HG02798 (cell line): ENCODE measurements around the gene NLRC5.

ENCODE experiments used
- ATAC-seq: cut with Tn5 transposase; IDR thresholded peaks from one replicate; pipeline ENCODE4 v1.9.1; 2021; ENCODE audit warnings: mild to moderate bottlenecking; ENCODE audit not compliant: unreplicated experiment, poor library complexity

Gene NLRC5, protein sequence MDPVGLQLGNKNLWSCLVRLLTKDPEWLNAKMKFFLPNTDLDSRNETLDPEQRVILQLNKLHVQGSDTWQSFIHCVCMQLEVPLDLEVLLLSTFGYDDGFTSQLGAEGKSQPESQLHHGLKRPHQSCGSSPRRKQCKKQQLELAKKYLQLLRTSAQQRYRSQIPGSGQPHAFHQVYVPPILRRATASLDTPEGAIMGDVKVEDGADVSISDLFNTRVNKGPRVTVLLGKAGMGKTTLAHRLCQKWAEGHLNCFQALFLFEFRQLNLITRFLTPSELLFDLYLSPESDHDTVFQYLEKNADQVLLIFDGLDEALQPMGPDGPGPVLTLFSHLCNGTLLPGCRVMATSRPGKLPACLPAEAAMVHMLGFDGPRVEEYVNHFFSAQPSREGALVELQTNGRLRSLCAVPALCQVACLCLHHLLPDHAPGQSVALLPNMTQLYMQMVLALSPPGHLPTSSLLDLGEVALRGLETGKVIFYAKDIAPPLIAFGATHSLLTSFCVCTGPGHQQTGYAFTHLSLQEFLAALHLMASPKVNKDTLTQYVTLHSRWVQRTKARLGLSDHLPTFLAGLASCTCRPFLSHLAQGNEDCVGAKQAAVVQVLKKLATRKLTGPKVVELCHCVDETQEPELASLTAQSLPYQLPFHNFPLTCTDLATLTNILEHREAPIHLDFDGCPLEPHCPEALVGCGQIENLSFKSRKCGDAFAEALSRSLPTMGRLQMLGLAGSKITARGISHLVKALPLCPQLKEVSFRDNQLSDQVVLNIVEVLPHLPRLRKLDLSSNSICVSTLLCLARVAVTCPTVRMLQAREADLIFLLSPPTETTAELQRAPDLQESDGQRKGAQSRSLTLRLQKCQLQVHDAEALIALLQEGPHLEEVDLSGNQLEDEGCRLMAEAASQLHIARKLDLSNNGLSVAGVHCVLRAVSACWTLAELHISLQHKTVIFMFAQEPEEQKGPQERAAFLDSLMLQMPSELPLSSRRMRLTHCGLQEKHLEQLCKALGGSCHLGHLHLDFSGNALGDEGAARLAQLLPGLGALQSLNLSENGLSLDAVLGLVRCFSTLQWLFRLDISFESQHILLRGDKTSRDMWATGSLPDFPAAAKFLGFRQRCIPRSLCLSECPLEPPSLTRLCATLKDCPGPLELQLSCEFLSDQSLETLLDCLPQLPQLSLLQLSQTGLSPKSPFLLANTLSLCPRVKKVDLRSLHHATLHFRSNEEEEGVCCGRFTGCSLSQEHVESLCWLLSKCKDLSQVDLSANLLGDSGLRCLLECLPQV (N-terminal part only)

DNA sequence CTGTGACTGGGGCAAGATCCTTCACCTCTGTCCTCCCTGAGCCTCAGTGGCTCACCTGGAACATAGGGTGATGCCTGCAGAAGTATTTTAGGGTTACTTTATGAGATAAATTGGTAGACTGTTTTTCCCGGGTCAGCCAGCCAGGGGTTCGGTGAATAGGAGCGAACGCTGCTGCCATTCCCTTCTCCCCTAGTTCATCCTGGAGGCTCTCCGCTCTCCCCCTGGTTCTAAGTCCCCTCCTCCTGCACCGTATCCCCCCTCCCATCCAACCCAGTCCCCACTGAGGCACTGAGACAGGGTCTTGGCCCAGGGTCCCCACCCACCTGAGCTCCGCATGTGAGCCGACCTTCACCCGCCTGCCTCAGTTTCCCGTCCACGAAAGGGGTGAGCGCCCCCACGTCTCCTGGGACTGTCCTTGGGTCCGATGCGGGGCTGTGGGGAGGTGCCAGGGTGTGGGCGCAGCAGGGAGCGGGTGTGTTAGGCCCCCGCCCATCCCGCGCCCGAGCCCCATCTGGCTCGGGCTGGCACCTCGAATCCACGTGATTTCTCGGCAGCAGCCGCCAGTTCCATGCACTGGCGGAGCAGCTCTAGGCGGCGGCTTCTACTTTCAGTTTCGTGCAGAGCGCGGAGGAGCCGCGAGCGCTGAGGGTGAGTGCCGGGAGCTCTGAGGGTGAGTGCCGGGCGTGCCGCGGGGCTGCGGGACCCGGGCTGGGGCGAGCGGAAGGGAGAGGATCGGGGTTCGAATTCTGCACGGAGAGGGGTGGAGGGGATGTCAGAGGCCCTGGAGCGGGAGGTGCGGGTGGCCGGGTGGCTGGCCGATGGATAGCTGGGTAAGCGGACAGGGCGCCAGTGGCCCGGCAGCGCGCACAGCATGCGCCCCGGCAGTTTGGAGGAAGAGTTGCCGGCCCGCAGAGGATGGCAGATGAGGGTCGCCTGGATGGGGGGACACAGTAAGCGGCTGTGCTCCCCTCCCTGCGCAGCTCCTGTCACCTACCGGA lies at the start of gene NLRC5:
Gene NLRC5 (plus strand): TSS at position 610 of the 998 bp plus-strand sequence. CDS start 31,156 bp downstream, outside the sequence.
- ATAC-seq = peak; percentile 75

DNA sequence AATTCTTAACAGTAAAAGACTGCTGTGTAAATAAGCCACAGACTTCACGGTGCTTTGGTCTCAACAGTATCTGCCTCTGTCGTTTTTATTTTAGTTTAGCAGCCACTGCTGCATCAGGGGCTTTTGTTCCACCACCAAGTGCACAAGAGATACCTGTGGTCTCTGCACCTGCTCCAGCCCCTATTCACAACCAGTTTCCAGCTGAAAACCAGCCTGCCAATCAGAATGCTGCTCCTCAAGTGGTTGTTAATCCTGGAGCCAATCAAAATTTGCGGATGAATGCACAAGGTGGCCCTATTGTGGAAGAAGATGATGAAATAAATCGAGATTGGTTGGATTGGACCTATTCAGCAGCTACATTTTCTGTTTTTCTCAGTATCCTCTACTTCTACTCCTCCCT lies 49.6 kb upstream of the NLRC5 start:
- ATAC-seq = no peak

DNA sequence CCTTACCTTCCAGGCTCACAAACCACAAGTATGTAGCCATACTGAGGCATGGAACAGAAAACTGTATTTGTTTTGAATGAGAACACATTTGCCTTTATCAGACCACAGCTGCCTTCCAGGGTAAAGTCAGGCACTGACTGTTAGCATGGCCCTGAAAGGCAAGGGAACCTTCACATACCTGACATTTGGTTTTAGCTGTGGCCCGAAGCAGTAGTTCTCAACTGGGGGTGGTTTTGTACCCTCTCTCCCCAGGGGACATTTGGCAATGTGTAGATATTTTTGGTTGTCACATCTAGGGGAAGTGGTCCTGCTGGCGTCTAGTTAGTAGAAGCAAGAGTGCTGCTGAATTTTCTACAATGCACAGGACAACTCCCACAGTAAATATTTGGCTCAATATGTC lies 48.3 kb upstream of the NLRC5 start:
- no peak for ATAC-seq

DNA sequence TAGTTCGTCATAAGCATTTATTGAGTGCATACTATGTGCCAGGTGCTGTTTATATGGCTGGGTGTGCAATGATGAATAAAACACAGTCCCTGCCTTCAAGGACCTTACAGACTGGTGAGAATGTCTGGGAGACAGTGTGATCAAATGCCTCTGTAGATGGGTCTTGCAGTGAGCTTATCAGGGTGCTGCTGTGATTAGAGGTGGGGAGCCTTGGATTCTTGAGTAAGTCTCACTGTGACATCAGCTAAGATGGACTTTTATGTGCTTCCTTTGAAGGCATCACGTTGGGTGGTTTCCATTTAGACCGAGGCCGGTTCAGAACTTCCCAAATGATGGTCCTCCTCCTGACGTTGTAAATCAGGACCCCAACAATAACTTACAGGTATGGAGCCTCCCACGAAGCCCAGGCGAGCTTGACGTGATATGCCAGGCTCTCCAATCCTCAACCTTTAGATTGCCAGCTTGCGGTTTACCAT lies 47.5 kb upstream of the NLRC5 start:
- no peak for ATAC-seq

DNA sequence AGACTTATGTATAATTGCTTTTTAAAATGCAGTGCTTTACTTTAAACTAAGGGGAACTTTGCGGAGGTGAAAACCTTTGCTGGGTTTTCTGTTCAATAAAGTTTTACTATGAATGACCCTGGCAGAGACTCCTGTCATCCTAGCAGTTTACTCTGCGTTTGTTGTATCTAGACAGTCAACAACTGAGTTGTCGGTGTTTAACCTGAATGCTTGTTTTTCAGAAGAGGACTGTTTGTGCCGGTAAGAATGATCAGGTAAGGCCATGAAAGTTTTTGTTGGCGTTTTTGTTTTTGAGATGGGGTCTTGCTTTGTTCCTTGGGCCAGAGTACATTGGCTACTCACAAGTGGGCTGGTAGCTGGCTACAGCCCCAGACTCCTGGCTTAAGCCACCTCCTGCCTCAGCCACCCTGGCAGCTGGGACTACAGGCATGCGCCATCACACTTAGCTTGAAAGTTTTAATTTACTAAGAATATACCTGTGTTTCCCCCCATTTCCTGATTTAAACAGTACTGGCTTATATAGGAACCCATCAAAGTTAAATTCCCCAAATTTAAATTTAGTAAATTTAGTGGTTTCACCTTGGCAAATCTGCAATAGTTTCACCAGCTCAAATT lies 45.5 kb upstream of the NLRC5 start:
- ATAC-seq = no peak

DNA sequence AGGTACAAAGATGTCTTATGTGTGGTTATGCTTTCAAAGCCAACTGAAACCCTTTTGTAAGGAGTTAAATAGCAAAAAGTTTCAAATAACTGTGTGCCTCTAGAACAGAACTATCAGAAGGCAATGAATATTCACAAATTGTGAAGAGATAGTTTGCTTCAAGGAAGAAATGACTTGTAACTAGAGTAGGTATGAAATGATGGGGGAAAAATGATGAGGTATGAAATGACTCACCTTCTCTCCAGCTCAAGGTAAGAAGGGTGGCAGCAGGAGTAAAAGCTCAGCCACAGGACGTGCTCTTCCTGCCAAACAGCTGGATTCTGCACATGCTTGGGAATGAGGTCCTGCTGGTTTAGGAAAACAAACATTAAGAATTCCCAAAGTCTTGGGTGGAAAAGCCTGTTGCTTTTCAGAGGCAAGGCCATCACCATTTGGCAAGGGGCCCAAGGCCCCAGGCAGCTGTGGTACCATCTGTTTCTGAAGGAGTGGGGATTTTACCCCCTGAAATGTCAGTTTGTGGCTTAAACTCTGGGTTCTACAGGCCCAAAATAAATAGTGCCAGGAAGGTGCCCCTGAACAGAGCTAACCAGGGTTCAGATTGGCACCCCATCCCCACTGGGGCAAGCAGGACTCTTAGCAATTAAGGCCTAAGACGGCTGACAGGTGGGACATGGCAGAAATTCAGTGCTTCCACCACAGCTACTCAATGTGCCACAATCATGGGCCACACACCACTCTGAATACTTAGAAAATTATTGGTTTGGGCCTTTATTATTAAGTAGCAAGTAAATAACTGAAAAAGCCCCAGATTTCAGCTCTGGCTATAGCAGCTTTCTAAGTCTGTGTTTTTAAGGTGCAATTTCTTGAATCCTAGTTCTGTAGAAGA lies 44.2 kb upstream of the NLRC5 start:
- ATAC-seq = peak; percentile 30

DNA sequence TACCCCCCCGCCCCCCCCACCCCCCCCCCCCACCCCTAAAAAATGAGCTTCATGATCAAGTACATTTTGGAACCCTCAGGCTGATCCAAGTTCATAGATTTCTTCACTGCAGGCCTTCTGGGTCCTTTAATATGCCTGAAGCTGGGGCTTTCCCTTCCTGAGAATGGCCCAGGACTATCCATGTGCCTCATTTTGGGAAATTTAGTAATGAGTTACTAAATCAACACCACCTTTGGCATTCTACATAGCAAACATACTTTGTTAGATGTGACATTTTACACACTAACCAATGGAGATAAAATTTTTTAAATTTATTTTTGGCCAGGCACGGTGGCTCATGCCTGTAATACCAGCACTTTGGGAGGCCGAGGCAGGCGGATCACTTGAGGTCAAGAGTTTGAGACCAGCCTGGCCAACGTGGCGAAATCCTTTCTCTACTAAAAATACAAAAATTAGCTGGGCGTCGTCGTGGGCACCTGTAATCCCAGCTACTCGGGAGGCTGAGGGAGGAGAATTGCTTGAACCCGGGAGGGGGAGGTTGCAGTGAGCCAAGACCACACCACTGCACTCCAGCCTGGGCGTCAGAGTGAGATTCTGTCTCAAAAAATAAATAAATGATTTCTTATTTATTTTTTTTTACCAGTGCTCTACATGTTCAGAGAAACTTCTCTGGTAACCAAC lies 43.4 kb upstream of the NLRC5 start:
- ATAC-seq = no peak

DNA sequence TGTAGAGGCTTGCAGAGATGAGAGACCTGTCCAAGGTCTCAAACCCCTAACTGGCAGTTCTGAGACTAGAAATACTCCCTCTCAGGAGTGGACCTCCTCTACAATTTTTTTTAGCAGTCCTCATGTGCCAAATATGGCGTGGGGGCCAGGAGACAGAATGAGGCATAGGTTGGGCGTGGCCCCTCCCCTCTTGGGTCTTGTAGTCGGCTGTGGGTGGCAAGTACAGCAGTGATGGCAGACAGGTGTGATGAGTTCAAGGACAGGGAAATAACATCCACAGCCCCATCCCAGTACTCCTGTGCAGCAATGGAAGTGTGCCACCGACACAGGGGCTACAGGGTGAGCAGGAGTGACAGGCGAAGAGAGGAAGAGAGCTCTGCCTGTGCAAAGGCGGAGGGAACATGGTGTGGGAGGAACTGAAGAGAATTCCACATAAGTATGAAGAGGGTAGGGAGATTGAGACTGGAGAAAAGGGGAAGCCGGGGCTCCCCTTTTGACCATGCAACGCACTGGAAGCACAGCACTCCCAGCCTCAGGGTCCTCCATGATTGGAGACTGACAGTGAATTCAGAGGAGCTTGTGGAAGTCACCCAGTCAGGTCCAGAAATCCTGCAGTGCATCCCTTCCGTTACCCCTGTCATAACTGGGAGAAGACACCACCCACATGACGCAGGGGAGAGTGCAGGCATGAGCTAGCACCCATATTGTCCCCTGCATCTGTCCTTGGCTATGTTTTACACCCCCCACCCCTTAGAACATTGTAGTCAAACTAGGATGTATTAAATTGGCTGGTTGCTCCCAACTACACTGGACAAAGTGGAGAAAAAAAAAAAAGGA lies 42.4 kb upstream of the NLRC5 start:
- no peak for ATAC-seq

DNA sequence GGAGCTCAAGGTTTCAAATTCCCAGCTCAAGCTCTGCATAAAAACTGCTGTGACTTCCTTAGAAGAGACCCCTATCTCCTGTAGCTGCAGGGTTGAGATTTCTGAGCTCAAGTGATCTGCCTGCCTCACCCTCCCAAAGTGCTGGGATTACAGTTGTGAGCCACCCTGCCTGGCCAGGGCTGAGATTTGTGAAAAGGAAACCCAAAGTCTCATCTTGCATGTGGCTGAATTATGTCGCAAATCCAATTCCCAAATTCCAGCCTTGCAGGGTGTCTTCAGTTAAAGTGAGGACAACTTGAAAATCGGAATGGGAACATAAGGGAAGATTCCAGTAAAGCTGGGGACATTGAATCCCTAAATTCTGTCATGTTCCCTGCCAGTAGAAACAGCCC lies 41.8 kb upstream of the NLRC5 start:
- ATAC-seq = no peak

DNA sequence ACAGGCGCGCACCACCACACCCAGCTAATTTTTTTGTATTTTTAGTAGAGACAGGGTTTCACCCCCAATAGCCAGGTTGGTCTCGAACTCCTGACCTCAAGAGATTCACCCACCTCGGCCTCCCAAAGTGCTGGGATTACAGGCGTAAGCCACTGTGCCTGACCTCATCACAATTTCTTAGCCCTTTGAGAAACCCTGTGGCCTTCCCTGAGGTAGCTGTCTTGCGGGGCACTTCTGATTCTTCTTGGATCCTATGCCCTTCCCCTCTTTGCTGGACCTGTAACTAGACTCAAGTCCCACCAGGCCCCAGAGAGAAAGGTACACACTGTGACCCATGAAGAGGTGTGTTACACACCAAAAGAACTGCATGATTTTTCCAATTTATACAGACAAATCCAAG lies 41.1 kb upstream of the NLRC5 start:
- ATAC-seq = no peak

DNA sequence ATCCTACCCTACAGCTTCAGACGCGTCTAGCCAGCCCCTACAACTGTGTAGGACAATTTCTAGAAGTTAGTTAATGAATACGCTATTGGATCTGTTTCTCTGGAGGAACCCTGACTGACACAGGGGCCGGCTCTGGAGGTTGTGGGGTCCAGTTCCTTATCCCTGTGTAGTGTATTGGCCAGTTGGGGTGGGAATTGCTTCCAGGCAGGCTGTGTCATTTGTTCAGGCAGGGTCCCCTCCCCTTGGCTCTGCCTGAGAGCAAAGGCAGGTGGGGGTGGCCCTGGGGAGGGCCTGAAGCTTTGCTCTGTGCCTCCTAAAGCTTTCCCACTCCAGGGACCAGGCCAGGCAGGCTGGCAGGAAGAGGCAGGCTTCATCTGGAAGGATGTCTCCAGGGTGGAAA lies 39.3 kb upstream of the NLRC5 start:
- no peak for ATAC-seq

DNA sequence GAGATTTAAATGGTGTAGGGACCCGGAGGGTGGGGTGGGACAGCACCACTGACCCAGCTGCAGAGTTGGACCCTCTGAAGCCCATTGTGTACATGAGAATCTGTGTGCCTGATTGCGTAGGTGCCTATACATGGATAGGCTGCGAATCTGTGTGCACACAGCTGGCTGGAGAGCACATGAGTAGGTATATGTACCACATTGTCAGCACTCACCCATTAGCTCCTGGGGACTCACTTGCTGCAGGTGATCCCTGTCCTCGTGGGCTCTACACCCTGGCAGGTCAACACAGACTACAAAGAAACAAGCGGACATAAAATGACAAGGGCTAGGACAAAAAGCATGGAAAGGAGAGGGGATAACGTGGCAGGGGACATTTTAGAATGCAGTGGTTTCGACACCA lies 38.9 kb upstream of the NLRC5 start:
- ATAC-seq = no peak

DNA sequence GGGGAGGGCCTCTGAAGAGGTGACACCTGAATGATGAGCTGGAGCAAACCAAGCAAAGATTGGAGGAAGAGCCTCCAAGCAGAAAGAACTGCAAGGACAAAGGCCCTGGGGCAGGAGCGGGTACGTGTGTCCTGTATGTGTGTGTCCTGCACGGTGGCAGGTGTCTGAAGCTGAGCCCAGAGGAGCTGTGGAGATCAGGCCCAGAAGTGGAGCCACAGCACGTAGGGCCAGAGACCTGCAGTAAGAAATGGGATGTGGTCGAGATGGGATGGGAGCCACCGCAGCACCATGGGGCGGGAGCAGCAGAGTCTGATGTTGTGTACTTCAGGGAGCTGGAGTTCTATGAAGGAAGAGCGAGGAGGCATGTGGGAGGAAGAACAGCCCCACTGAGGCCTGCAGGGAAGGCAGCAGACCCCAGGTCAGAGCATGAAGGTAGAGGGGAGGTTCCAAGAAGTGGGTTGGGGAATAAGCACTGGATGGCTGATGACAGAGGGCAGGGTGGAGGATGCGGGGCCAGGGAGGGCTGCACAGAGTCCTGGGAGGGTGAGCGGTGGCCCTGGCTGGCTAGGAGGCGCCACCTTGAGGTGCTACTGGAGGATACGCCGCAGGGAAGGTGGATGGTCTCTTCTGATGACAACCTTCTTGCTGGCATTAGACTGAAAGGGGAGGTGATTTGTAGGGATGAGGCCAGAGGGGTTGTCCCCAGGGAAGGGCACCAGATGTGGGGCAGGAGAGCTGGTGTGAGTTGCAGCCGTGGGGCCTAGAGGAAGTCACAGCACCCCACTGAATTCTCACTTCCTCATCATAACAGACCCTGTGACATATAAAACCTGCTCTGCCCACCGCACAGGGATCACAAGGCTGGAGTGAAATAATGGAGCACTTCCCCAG lies 38.2 kb upstream of the NLRC5 start:
- ATAC-seq = peak; percentile 43

DNA sequence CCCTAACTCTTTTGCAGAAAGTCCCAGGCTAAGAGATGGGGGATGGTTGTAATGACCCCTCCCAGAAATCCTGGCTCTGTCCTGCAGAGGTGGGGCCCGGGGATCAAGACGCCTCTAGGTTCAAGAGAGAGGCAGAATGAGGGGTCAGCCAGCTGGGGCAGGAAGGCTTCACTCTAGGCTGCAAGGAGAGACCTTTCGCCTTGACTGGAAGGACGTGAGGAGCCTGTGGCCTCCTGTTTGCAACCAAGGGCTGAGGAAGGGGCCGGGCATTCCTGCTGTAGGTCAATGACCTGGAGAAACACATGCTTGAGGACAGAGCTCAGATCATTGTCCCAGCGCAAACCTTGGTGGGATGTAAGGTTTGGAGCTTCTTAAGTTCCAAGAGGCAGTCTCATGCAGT lies 36.4 kb upstream of the NLRC5 start:
- no peak for ATAC-seq

DNA sequence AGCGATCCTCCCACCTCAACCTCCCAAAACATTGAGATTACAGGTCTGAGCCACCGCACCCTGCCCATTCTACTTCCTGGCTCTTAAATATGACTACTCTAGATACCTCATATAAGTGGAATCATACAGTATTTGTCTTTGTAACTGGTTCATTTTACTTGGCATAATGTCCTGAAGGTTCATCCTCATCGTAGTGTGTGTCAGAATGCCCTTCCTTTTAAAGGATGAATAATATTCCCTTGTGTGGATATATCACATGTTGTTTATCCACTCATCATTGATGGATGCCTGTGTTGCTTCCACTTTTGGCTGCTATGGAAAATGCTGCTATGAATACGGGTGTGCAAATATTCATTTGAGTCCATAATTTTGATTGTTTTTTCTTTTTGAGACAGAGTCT lies 33.3 kb upstream of the NLRC5 start:
- ATAC-seq = no peak

DNA sequence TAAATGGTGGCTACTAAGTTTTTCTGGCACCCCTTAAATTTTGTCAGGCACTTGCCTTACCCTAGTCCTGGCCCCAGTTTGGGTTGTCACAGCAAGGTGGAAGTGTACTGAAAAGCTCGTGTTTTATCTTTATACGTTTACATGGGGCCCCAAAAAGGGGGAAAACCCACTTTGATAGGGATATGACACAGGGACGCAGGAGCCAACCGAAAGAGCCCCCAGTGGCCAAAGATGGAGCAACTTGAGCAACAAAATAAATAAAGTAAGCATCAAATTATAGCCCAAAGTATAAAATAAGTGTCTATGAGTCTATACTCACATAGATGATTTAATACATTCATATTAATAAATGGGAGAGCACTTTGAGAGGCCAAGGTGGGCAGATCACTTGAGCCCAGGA lies 32.6 kb upstream of the NLRC5 start:
- no peak for ATAC-seq
